Smooth muscle cell (in vitro differentiated cells): ENCODE measurements around the gene ZMYM2. TPM values are rescaled to one million over a fixed set of nuclear protein-coding genes. Genes with fewer than 3 reads are reported as not detected.

Source experiments
- DNase-seq: peaks from one replicate; lab custom pipeline; 2025; ENCODE audit not compliant: unreplicated experiment; lab: John Stamatoyannopoulos, UW
- H2AFZ ChIP-seq: fragments of 200-600 bp; sonication (generic); 2 replicates; pipeline ENCODE4 v1.6.0; 2016; ENCODE audit warnings: antibody characterized with exemption, low read depth, mild to moderate bottlenecking
- H3F3A ChIP-seq: fragments of 200-600 bp; sonication (generic); 2 replicates; pipeline ENCODE4 v1.6.0; 2017; ENCODE audit warnings: antibody characterized with exemption, low read depth
- H3K27ac ChIP-seq: fragments of 200-600 bp; sonication (generic); 2 replicates; pipeline ENCODE4 v1.5.1; 2016; ENCODE audit warnings: low read depth, mild to moderate bottlenecking
- H3K27me3 ChIP-seq: fragments of 200-600 bp; sonication (generic); 2 replicates; pipeline ENCODE4 v1.6.1; 2016; ENCODE audit warnings: low read depth, mild to moderate bottlenecking
- H3K36me3 ChIP-seq: fragments of 200-600 bp; sonication (generic); 2 replicates; pipeline ENCODE4 v1.5.1; 2016; ENCODE audit warnings: low read depth
- H3K4me1 ChIP-seq: fragments of 200-600 bp; sonication (generic); 2 replicates; pipeline ENCODE4 v1.5.1; 2016; ENCODE audit warnings: low read depth
- H3K4me2 ChIP-seq: fragments of 200-600 bp; sonication (generic); 2 replicates; pipeline ENCODE4 v1.6.0; 2016; ENCODE audit warnings: mild to moderate bottlenecking
- H3K4me3 ChIP-seq: fragments of 200-600 bp; sonication (generic); 2 replicates; pipeline ENCODE4 v1.5.1; 2016; ENCODE audit warnings: mild to moderate bottlenecking
- H3K79me2 ChIP-seq: fragments of 200-600 bp; sonication (generic); 2 replicates; pipeline ENCODE4 v1.6.0; 2016; ENCODE audit warnings: low read depth, mild to moderate bottlenecking
- H3K9ac ChIP-seq: fragments of 200-600 bp; sonication (generic); 2 replicates; pipeline ENCODE4 v1.6.0; 2016; ENCODE audit warnings: low read depth
- H3K9me3 ChIP-seq: fragments of 200-600 bp; sonication (generic); replicated peaks from 2 replicates; pipeline ENCODE4 v1.5.1; 2016; ENCODE audit warnings: low read depth
- H4K20me1 ChIP-seq: fragments of 200-600 bp; sonication (generic); 2 replicates; pipeline ENCODE4 v1.6.0; 2016; ENCODE audit warnings: low read depth
- CTCF ChIP-seq: fragments of 200-600 bp; sonication (generic); IDR thresholded peaks from 2 replicates; pipeline ENCODE4 v1.5.1; 2017; ENCODE audit warnings: borderline replicate concordance, mild to moderate bottlenecking, antibody characterized with exemption; ENCODE audit not compliant: insufficient read depth, poor library complexity, severe bottlenecking
- WGBS: methylation state at CpG from one replicate; pipeline ENCODE4 v1.1.7; 2016; ENCODE audit warnings: low lambda C conversion rate; 5-methylcytosine and 5-hydroxymethylcytosine counted together
- polyA plus RNA-seq: library from polyadenylated mRNA; unstranded; fragments of >200 nt; fragmentation: Nextera tagmentation; extraction: Ambion mirVana; gene quantifications from 2 replicates; pipeline ENCODE4 v1.2.1, GENCODE V29; 2016
- total RNA-seq: library from RNA; depleted of rRNA; stranded (reverse); fragments of >200 nt; gene quantifications from 2 replicates; pipeline ENCODE4 v1.2.3, GENCODE V29; 2014

ZMYM2 gene
- 107 and 156 TPM in 2 replicates for total RNA-seq
- polyA plus RNA-seq: 29.9 and 36.7 TPM in 2 replicates

DNA sequence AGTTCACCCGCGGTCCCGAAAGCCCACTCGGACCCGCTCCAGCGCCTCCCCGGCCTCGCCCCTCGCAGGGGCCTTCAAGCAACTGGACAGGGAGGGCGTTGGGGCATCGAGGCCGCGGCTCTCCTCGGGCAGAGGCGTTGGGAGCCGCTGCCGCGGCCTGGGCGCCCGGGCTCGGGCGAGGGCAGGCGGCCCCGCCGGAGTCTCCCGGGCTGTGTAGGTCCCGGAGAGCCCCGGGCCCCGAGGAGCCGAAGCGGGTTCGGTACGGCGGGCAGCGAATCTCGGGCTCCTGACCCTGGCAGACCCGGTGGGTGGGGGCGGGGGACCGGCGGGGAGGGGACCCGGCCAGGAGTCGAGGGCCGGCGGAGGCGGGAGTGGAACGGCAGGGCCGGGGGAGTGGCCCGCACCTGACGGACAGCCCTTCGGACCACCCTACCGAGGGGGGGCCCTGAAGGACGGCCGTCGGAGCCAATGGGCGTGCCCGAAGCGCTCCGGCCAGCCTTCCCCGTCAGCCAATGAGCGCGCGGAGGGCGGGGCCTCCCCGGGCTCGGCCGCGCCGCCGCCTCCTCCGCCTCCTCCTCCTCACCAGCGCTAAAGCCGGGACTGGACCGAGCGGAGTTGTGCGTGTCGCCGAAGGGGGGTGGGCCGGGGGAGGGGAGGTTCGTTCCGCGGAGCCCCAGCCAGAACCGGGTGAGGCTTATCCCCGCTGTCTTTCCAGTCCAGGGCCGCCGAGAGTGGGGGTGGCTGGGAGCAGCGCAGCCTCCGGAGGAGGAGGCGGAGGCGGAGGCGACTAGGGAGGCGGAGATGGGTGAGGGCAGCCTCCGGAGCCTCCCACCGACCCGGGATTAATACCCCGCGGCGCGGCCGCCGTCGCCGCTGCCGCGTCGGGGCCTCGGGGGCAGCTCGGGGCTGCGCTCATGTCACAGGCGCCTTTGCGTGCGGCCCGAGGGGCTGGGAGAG, at the start of gene ZMYM2:
Gene ZMYM2, plus strand, starts transcription at position 573 of the 957 bp plus-strand sequence. CDS start 34,346 bp downstream, outside the sequence.
- peaks cover 33% of the 10 kb centered on the region for H3K79me2 ChIP-seq
- peak; percentile 92 for DNase-seq
- no peaks in the 10 kb centered on the region for H3K36me3 ChIP-seq
- H3K9ac ChIP-seq: peak within 1 kb of the TSS; percentile 92
- peaks cover 38% of the 10 kb centered on the region for H4K20me1 ChIP-seq
- peaks cover 24% of the 10 kb centered on the region for H3K4me1 ChIP-seq
- H3K4me2 ChIP-seq: peak within 1 kb of the TSS; percentile 91
- no peaks in the 10 kb centered on the region for H3K27me3 ChIP-seq
- no peak for TF ChIP-seq CTCF
- peak within 1 kb of the TSS; percentile 97 for H3K27ac ChIP-seq
- peak within 1 kb of the TSS; percentile 91 for H3K4me3 ChIP-seq
- peak within 1 kb of the TSS; percentile 98 for H2AFZ ChIP-seq
- 1% methylated on average over 82 of the region's 112 CpGs for WGBS
- H3F3A ChIP-seq: peaks cover 8% of the 10 kb centered on the region
- H3K9me3 ChIP-seq: no peaks in the 10 kb centered on the region

DNA sequence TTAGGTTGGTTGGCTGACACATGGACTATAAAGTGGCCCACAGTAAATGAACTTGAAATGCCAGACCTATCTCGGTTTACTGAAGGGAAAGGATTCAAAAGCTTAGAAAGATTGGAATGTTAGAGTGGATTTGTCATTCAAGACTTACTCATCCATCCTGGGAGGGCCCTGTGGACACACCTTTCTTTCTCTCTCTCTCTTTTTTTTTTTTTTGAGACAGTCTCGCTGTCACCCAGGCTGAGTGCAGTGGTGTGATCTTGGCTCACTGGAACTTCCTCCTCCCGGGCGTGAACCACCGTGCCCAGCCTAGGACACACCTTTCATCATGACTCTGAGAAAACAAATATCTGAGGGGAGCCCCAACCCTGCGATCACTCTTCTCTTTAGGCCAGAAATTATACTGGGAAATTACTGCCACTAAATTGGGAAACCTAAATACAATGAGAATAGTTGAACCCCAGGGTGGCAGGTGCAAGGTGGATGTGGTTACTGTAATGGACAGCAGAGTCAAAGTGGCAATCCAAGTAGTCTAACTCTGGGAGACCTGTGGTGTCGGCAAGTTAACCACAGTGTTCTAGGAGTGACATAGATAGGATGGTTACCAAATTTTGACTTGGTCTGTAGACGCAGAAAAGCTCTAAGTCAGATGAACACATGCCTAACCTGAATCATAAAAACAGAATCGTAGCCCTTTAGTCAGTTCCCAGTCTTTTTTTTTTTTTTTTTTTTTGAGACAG, 48.0 kb upstream of the ZMYM2 start:
- H3K27me3 ChIP-seq: no peaks in the 10 kb centered on the region
- no peak overlapping the region for H2AFZ ChIP-seq
- H4K20me1 ChIP-seq: no peaks in the 10 kb centered on the region
- H3K9me3 ChIP-seq: no peaks in the 10 kb centered on the region
- no peak for DNase-seq
- H3K4me1 ChIP-seq: no peaks in the 10 kb centered on the region
- H3F3A ChIP-seq: no peaks in the 10 kb centered on the region
- H3K36me3 ChIP-seq: no peaks in the 10 kb centered on the region
- H3K27ac ChIP-seq: no peak overlapping the region
- no peak overlapping the region for H3K4me2 ChIP-seq
- H3K79me2 ChIP-seq: no peaks in the 10 kb centered on the region
- H3K9ac ChIP-seq: no peak overlapping the region
- 83% methylated on average over 9 of the region's 9 CpGs for WGBS
- TF ChIP-seq CTCF: no peak
- H3K4me3 ChIP-seq: no peak overlapping the region

- no peaks in the 10 kb centered on the region for H3K27me3 ChIP-seq
- no peak for DNase-seq
- H3K27ac ChIP-seq: no peak overlapping the region
- no peaks in the 10 kb centered on the region for H3K4me1 ChIP-seq
- no peaks in the 10 kb centered on the region for H3F3A ChIP-seq
- no peak overlapping the region for H3K4me3 ChIP-seq
- WGBS: 68% methylated on average over 4 of the region's 4 CpGs
- peak; percentile 22 for TF ChIP-seq CTCF
- H4K20me1 ChIP-seq: no peaks in the 10 kb centered on the region
- no peak overlapping the region for H3K9ac ChIP-seq
- H3K36me3 ChIP-seq: no peaks in the 10 kb centered on the region
- H3K9me3 ChIP-seq: no peaks in the 10 kb centered on the region
- H3K79me2 ChIP-seq: no peaks in the 10 kb centered on the region
- H3K4me2 ChIP-seq: no peak overlapping the region
- no peak overlapping the region for H2AFZ ChIP-seq
Observed at GRCh38 chr13:19927117-19927748, 31.3 kb upstream of the ZMYM2 start.
